ENCODE measurements around the gene ADAD2. TPM values are rescaled to one million over a fixed set of nuclear protein-coding genes. Genes with fewer than 3 reads are reported as not detected.
"Not testable (repeated sequence)": the region's sequence is repeated elsewhere in the genome, so short reads cannot be mapped to it uniquely, and the experiment has no call there.

The ADAD2 gene
- polyA plus RNA-seq, 12 donors = 0.37 to 2.4 (median 0.88) TPM; not detected in 3

DNA sequence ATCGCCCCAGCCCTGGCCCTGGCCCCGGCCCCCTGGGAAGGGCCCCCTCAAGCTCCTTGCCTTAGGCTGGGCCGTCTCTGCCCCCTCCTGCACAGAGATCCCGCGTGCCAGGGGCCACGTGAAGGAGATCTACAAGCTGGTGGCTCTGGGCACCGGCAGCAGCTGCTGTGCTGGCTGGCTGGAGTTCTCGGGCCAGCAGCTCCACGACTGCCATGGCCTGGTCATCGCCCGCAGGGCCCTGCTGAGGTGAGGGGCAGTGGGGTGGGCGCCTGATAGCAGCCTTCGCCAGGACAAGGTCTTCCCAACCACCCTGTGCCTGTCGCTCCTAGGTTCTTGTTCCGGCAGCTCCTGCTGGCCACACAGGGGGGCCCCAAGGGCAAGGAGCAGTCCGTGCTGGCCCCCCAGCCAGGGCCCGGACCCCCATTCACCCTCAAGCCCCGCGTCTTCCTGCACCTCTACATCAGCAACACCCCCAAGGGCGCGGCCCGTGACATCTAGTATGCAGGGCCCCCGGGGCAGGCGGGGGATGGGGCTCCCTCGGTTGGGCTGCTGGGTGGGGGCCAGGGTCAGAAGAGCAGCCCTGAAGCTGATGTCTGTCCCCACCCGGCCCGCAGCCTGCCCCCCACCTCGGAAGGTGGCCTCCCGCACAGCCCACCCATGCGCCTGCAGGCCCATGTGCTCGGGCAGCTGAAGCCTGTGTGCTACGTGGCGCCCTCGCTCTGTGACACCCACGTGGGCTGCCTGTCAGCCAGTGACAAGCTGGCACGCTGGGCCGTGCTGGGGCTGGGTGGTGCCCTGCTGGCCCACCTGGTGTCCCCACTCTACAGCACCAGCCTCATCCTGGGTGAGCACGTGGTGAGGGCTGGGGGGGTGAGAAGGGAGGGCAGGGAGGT is 4.5 kb downstream of the ADAD2 start:
- DNase-seq = no peak

DNA sequence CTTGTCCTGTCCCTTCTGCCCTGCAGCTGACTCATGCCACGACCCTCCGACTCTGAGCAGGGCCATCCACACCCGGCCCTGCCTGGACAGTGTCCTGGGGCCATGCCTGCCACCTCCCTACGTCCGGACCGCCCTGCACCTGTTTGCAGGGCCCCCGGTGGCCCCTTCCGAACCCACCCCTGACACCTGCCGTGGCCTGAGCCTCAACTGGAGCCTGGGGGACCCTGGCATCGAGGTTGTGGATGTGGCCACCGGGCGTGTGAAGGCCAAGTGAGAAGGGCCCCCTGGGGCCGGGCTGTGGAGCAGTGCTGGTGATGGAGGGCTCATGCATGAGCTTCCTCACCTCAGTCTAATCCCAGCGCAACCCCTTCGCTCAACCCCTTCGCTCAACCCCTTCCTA is 5.1 kb downstream of the ADAD2 start:
- no peak for DNase-seq

DNA sequence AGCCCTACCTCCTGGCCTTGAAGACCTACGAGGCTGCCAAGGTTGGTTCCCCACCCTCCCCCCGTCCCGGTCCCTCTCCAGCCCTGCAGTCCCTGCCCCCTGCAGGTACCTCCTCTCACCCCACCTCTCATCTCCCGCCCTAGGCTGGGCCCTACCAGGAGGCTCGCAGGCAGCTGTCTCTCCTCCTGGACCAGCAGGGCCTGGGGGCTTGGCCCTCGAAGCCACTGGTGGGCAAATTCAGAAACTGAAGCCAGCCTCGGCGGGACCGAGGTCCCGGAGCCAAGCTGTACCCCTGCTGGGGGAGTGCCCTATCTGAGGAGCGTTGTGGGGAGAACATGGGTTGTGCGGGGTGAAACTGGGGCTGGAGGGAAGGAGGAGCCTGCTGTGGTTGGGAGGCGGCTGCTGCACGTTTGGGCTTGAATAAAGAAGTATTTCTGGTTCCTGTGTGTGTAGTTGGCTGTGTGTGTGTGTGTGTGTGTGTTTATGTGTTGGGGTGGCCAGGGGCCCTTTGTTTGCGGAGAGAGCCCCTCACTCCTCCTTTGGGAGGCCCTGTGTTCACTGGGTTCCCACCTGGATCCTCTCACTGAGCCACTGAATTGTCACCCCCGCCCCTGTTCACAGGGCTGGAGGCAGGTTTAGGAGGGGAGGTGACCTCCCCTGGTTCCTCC is 5.9 kb downstream of the ADAD2 start:
- no peak for DNase-seq

DNA sequence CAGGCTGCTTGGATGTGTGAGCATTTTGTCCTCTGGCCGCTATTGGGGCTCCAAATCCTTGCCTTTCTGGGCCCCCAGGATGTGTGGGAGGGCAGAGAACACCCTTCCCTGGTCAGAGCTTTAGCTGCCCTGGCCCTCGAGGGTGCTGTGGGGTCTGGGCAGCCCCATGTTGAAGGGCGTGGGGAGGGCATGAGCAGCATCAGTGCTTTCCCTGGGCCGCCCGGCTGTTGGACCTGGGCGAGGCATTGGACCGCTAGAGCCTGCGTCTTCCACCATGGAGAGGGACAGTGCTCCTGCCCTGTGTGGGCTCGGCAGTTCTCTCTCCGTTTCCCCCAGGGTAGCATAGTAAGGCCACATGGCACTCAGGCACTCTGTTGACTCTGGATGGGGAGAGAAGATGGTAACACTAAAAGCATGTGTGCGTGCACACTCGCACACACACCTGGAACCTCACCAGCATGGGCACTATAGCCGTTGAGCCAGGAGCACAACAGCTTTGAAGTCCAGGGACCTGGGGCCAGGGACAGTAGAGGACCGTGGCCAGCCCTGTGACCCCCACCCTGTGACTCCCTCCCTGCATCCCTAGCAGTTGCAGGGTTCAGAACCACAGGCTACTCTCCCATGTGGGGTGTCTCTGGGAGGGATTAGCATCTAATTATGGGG is 6.6 kb downstream of the ADAD2 start:
- DNase-seq = no peak

DNA sequence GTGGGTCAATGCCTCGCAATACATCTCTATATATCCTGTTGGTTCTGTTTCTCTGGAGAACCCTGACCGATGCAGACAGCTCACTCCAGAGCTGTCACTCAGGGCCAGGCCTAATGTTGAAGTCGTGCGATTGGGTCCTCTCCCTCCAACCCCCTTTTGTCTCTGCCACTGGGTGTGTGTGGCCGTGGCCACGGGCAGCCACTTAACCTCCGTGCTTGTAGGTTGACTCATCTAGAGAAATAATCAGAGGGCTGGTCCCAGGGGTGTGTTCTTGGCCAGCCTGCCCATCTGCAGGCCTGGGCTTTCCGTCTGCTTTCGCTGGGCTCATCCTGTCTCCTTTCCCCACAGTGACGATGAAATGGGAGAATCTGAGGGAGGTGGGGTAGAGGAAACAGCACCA is 7.4 kb downstream of the ADAD2 start:
- DNase-seq = no peak

DNA sequence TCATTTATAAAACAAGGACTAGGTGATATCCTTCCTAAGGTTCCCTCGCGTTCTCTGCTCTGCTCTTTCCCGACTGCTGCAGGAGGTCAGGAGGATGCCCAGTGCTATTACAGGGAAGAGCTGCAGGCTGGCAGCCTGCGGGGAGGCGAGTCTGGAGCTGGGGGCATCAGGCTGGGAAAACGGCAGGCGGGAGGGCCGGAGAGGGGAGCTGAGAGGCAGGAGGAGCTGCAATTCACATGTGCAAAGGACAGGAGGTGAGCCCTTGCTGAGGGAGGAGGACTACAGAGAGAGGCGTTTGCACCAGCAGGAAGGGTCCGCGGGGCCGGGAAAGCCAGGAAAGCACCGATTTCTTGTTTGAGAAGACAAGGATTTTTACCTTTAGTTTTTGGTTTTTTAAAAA is 8.1 kb downstream of the ADAD2 start:
- no peak for DNase-seq

DNA sequence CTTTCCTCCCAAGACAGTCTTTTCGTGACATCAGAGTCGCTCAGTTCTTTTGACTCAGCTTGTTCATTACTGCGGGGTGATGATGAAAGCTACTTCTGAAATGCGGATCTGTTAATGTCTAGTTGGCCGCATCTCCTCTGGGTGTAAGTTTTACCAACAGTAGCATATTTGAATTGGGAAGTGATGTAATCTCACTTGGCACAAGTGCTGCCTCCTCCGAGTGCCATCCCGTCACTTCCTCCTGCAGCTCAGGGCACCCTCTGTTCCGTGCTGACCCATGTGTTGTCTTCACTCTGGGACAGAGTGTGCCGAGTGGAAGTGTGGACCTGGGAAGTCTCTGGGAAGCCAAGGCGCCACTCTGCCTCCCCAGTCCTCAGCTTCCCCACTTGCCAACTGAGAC is 8.9 kb downstream of the ADAD2 start:
- no peak for DNase-seq

DNA sequence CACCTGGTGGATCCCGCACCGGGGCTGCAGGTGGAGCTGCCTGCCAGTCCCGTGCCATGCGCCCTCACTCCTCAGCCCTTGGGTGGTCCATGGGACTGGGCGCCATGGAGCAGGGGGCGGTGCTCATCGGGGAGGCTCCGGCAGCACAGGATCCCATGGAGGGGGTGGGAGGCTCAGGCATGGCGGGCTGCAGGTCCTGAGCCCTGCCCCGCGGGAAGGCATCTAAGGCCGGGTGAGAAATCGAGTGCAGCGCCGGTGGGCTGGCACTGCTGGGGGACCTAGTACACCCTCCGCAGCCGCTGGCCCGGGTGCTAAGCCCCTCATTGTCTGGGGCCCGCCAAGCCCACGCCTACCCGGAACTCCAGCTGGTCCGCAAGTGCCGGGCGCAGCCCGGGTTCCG is 13.6 kb downstream of the ADAD2 start:
- not testable (repeated sequence) for DNase-seq

DNA sequence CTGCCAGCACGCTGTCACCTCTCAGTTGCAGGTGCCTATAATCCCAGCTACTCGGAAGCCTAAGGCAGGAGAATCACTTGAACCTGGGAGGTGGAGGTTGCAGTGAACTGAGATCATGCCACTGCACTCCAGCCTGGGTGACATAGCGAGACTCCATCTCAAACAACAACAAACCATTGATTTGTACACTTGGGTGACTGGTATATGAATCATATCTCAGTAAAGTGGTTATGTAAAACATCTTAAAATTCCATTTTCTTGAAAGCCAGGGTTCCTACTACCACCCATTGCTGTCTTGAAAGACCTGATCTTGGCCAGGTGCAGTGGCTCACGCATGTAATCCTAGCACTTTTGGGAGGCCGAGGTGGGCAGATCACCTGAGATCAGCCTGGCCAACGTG is 14.2 kb downstream of the ADAD2 start:
- not testable (repeated sequence) for DNase-seq

DNA sequence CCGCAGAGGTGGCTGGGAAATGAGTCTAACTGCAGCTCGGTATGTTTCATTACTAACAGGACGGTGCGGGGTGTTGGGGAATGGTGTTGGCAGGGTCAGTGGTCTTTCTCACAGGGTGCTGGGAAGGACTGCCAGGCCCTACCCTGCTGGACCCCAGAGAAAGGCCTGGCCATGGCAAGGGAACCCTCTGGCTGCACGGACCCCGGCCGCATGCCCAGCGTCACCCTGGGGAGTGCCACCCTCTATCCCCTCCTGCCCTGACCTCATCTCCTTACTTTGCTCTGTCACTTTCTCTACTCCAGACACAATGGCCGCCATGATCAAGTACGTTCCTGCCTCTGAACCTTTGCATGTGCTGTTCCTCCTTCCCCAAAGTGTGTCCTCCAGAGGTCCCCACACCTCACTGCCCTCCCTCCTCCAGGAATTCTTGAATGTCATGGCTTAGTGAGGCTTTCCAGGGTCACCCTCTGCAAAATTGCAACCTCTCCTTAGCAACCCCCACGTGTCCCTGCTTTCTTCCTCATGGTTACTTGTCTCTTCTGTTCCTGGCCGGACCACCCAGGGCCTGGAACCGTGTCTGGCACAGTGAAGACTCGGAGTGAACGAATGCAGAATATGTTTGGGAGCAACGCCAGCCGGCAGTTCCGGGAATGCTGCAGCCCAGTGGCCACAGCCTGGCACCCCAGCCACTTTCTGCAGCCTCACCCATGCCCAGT is 15.2 kb downstream of the ADAD2 start:
- no peak for DNase-seq

DNA sequence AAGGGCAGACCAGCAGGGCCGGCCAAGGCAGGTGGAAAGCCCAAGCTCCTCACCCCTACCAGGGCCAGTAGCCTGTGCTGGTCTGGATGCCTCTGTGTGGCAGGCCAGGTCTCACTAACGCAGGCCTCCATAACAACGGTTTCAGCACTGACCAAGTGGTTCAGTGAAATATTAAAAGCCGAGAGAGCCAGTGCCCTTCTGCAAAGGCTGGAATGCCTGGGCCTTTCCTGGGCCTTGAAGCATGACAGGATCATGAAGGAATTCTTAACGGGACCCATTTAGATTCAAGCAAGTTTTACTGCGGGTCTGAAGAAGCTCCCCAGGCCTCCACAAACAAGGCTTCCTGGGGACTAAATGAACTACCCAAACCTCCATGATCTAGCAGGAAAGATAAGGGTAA is 16.3 kb downstream of the ADAD2 start:
- DNase-seq = no peak

DNA sequence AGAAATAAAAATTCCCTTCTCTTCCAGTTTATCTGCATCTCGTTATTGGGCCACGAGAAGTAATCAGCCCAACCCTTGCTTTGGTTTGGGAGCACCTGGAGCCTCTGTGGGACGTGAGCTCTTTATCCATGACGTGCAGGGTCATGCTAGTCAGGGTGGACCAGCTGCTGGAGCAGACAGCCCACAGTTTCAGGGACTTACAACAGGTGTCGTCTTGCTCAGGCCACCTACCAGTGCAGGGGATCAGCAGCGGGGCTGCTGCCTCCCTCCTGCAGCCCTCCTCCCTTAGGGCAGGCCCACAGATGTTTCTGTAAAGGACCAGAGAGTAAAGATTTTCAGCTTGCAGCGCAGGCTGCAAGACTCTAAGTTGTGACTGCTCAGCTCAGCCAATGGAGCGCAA is 16.9 kb downstream of the ADAD2 start:
- DNase-seq = no peak

DNA sequence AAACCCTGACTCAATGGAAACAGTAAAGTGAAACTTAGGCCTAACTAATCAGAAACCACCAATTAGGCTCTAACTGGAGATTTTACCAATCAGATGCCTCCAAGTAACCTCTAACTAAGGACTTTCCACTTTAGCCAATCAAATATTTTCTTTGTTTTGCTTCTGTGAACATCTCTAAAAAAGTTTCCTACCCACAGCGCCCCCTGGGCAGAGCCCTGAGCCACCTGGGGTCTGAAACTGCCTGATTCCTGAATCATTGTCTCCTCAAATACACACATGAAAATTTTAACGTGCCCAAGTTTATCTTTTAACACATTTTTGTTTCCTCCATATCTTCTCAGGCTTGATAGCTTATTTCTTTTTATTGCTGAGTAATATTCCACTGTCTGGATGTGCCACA is 19.0 kb downstream of the ADAD2 start:
- DNase-seq = no peak

DNA sequence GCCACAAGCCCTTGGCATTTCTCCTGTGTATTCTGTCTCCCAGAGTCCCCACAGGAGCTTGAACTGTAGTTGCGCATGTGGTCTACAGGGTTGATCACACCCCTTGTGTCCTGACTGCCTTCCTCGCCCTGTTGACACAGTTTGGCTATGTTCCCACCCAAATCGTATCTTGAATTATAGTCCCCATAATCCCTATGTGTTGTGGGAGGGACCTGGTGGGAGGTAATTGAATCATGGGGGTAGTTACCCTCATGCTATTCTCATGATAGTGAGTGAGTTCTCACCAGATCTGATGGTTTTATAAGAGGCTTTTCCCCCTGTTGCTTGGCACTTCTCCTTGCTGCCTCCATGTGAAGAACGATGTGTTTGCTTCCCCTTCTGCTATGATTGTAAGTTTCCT is 21.2 kb downstream of the ADAD2 start:
- DNase-seq = no peak

DNA sequence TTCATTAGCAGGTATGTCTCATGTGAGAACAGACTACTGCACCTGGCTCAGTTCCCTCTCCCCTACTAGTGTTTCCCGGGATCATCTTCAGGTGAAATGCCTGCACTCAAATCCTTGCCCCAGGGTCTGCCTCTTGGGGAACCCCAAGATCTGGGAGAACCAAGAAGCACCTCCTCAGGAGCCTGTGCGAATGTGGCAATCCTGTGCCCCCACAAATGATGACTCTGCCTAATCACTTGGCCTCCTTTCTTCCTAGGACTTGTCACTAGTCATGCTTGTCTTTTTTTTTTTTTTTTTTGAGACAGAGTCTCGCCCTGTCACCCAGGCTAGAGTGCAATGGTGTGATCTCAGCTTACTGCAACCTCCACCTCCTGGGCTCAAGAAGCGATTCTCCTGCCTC is 21.7 kb downstream of the ADAD2 start:
- DNase-seq = no peak

DNA sequence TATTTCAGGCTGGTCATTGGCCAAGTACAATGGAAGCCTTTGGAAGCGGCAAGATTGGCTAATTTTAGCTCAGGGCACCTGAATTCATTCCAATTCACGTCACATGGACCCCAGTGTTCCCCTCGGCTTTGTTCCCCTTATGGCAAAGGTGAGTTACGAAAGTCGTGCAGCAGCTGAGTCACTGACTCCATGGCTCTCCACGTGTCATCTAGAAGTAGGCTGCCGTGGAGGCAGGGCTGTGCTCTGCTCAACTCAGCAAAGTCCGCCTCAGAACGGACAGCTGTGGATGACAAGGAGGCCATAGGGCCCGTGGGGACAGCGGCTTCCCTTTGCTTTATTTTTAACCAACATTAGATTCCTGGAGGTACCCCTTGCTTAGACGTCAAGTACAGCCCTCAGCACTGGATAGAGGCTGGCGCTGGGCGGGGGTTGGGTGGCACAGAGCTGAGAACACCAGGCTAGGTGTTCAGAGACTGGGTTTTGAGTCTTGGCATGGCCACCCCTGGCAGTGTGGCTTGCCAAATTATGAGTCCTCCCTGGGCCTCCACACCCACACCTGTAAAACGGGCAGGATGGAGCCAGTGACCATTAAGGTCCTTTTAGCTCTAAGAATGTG is 23.6 kb downstream of the ADAD2 start:
- no peak for DNase-seq

DNA sequence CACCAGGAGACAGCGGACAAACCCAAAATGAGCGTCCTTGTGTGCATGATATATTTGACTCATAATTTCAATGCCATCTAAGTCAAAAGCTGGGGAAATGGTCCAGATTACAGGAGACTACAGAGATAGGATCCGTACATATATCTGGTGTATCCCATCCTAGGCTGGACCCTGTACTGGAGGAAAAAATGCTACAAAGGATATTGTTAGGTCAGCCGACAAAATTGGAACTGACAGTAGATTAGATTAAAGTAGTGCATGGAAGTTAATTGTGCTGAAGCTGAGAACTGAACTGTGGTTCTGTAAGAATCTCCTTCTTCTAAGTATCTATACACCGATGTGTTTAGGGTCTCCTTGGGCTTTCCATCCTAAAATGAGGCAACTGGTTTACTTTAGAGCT is 24.6 kb downstream of the ADAD2 start:
- no peak for DNase-seq

DNA sequence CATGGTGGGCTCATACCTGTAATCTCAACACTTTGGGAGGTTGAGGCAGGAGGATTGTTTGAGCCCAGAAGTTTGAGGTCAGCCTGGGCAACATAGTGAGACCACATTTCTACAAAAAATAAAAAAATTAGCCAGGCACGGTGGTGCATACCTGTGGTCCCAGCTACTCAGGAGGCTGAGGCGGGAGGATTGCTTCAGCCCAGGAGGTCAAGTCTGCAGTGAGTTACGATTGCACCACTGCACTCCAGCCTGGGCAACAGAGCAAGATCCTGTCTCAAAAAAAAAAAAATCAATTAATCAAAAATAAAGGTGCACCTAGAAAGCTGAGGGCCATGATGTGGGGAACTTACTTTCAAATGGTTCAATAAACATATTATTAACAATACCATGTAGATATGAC is 25.2 kb downstream of the ADAD2 start:
- not testable (repeated sequence) for DNase-seq

DNA sequence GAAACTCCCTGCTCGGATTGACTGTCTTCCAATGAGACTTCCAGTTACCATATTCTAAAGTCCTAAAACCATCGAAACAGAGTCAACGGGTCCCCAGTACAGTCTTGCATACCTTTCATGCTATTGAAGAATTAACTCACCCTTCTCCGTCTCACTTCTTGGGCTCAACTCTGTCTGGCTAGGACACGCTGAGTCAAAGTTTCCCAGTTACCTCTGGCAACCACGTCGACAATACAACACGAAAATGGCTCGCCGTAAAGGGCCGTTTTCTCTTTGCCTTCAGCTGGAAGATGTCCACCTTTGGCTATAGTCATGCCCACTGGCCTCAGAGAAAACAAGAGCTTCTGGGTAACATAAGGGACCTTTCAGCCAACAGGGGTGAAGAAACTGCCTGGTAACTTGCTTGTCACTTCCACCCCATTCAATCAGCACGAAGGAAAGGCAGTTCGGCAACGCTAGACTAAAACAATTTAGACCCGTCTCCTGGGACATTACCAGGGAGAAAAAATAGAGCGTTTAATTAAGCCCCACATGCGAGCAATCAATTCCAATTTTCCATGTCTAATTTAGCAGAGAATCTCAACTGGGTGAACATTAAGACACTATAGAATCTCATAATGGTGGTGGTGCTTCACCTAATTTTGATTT is 27.3 kb downstream of the ADAD2 start:
- DNase-seq = no peak

DNA sequence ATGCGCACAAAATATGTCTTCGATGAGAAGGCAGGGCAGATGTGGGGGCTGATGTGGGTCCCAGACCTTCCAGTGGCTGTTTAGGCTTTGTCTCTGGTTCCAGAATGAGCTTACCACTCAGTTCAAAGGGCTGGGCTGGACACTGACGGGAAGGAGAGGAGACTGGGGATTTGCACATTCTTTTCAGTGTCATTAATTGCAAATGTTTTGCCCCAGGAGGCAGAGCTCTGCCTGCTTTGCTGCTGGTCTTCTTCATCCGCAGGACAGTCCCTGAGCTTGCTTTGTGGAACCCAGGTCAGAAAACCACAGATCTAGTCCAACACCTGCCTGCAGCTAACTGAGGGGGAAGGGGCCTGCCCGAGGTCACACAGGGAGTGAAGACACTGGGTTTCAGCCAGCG is 28.0 kb downstream of the ADAD2 start:
- no peak for DNase-seq

DNA sequence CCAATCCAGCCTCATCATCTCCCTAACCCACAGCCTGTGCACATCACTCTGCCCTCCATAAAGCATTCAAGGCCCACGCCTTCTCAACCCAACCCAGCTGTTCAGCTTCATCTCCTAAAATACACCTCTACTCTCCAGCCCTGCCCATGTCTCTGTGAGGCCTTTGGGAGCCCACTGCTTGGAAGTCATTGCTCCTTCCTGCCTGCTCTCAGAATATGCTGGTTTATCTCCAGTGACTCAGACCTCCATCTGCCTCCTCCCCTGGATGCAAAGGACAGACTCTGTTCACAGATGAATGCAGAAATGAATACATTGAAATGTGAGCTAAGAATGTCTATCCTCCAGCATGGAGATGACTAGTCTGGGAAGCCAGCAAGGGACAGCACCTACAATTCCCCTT is 29.9 kb downstream of the ADAD2 start:
- DNase-seq = no peak
